ENCODE measurements around the gene RDX.
"Not testable (repeated sequence)": the region's sequence is repeated elsewhere in the genome, so short reads cannot be mapped to it uniquely, and the experiment has no call there.

RDX gene

GRCh38 chr11:110296226-110297075 is at the start of gene RDX:
Gene RDX (minus strand): TSS chr11:110296614. CDS start chr11:110279692, 16,922 bp downstream.
- DNase-seq: peak; percentile 69

- DNase-seq: no peak
Measured at GRCh38 chr11:110345743-110346142, 49.3 kb upstream of the RDX start.

DNA sequence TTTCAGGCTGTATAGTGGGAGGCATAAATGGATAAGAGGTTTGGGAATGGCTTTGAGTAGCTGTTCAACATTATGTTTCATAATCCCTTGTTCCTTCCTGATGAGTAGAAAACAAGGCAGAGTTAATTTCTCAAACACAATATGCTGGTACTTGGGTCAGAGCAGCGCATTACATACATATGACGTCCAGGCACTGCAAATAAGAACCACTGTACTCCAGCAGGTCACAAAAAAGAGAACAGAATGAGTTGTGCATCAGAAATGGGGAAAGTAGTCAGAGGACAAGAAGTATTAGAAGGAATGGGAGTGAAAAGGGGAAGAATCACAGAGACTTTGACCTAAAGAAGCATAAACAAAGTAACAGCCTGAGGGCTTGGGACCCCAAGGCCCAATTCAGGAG is 44.0 kb upstream of the RDX start:
- no peak for DNase-seq

GRCh38 chr11:110339456-110340250 is 43.2 kb upstream of the RDX start:
- no peak for DNase-seq

DNA sequence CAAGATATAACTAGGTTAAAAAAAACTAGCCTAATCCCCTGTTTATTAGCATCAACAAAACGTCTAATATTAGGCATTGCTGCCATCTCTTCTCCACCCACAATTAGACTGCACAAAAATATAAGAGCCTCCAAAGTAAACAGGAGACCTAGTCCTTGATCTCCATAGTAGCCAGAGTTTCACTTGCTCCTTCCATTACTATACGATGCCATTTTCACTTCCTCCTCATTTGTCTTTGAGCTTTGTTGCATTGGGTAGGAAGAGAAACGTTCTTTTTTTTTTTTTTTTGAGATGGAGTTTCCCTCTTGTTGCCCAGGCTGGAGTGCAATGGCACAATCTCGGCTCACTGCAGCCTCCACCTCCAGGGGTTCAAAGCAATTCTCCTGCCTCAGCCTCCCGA is 42.3 kb upstream of the RDX start:
- no peak for DNase-seq

GRCh38 chr11:110337570-110338193 is 41.3 kb upstream of the RDX start:
- DNase-seq: peak; percentile 50

DNA sequence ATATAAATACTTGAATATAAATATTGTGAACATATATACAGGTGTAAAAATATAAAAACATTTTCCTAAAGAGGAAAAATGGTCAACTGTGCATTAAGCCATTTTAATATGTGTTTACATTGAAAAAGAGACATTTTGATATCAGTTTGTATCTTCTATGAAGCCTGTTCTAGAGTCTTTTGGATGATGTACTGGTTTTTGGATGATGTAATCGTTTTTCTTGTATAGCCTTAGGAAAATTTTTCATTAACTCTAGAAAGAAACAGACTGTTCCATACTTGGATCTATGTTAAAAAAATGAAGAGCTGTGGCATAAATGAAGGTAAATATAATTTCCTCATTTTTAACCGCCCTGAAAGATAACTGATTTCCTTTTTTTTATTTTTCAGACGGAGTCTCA is 39.6 kb upstream of the RDX start:
- no peak for DNase-seq

GRCh38 chr11:110335358-110335757 is 38.9 kb upstream of the RDX start:
- DNase-seq: no peak

DNA sequence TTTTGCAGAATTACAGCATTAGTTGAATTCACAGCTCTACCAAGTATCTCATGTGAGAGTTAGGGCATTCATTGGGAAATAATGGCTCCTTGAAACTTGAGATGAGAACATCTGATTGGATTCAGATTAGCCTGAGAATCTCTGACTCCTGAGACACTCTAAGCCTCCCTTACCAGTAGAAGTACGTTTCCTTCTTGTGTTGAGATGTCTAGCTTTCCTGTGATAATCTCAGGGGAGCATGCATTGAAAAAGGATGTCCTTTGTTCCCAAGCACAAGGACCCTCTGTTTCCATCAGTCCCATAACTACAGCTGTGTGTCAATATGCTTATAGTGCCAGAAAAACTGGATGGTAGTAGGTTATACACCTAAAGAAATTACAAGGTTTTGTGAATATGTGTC is 35.2 kb upstream of the RDX start:
- no peak for DNase-seq

GRCh38 chr11:110329445-110329844 is 33.0 kb upstream of the RDX start:
- DNase-seq: no peak

- DNase-seq: no peak
Measured at GRCh38 chr11:110327508-110327907, 31.1 kb upstream of the RDX start.

DNA sequence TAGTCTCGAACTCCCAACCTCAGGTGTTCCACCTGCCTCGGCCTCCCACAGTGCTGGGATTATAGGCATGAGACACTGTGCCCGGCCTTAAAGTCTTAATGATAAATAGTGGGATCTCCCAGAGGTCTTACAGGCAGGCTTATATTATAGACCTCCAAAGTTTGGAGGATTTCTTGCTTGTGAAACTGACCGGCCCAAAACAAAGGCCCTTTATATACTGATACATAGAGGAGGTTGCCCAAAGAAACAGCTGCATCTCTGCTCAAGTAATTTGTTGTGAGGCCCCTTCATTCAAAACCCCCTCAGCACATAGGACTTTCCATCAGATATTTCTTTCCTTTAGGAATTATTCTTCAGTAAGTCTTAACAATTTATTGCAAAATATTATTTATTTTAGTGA is 27.4 kb upstream of the RDX start:
- DNase-seq: no peak

GRCh38 chr11:110319501-110319900 is 23.1 kb upstream of the RDX start:
- no peak for DNase-seq

- DNase-seq: no peak
Measured at GRCh38 chr11:110318638-110319404, 22.4 kb upstream of the RDX start.

DNA sequence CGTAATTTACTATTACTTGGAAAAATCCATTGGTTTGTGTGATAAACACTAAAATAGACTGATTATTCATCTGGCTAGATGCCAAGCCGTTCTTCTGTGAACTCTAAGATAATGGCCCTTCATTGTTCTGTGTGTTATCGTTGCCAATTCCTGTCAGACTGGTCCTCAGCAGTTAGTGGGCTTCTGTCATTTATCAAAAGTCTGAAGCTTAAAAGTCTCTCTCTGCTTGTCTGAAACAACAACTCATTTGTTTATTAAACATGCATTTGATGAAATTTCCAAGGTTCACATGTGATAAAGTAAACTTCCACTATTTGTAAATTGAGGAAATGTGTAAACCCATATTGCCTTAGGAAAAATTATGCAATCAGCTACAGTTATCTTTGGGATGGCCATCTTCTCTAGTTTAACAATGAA is 21.1 kb upstream of the RDX start:
- DNase-seq: no peak

GRCh38 chr11:110314366-110315095 is 18.1 kb upstream of the RDX start:
- DNase-seq: no peak

GRCh38 chr11:110312670-110313069 is 16.3 kb upstream of the RDX start:
- no peak for DNase-seq

- DNase-seq: no peak
Measured at GRCh38 chr11:110311783-110312579, 15.6 kb upstream of the RDX start.

GRCh38 chr11:110308071-110308470 is 11.7 kb upstream of the RDX start:
- DNase-seq: no peak

- DNase-seq: not testable (repeated sequence)
Measured at GRCh38 chr11:110306019-110306388, 9.6 kb upstream of the RDX start.
